Right ventricle myocardium superior (tissue), 1 donor: ENCODE results near the gene DOLPP1. TPM values are rescaled to one million over a fixed set of nuclear protein-coding genes. Genes with fewer than 3 reads are reported as not detected.

ENCODE experiments used
- ATAC-seq: fragments of 200-7000 bp; cut with Tn5 transposase; one replicate; pipeline ENCODE4 v1.9.1; 2020; ENCODE audit warnings: mild to moderate bottlenecking; ENCODE audit not compliant: poor library complexity
- DNase-seq: peaks from one replicate; pipeline ENCODE4 v3.0.0-alpha.2; 2020
- intact Hi-C: fragments of 100-400 bp; cut with DNase I; formaldehyde crosslinking; loops from one replicate; pipeline ENCODE4 v1.11.2; 2022
- total RNA-seq: library from RNA; stranded (reverse); fragmentation: NEBNext Ultra II Directional; extraction: Animal tissue kit (Norgen Biotek cat#: 25700); gene quantifications from one replicate; pipeline ENCODE4 v1.2.1, GENCODE V29; 2021
- donor health status: DM: no; HTN: yes; CAD: no; lungs with severe emphysema.

The DOLPP1 gene
- total RNA-seq, 1 donor from 2014 or later = 4.4 TPM

GRCh38 chr9:129059796-129060785 lies 20.8 kb upstream of the DOLPP1 start:
- ATAC-seq = no peak
- intact Hi-C loops = no loop called here
- DNase-seq = no peak

- ATAC-seq (no peak), DNase-seq (no peak)
- intact Hi-C loops = no loop called here
Observed at GRCh38 chr9:129060991-129061390, 19.9 kb upstream of the DOLPP1 start.

GRCh38 chr9:129063061-129063460 lies 17.9 kb upstream of the DOLPP1 start:
- no peak for DNase-seq
- ATAC-seq = no peak
- intact Hi-C loops = no loop called here

- intact Hi-C loops = no loop called here
- DNase-seq (no peak), ATAC-seq (no peak)
Observed at GRCh38 chr9:129064499-129064908, 16.4 kb upstream of the DOLPP1 start.

- intact Hi-C loops = no loop called here
- ATAC-seq (no peak), DNase-seq (no peak)
Observed at GRCh38 chr9:129068110-129068509, 12.8 kb upstream of the DOLPP1 start.

GRCh38 chr9:129068990-129069861 lies 11.7 kb upstream of the DOLPP1 start:
- intact Hi-C loops = no loop called here

GRCh38 chr9:129069862-129070641 lies 10.9 kb upstream of the DOLPP1 start:
- ATAC-seq = peak; percentile 4
- intact Hi-C loops = no loop called here
- DNase-seq = no peak

More at GRCh38 chr9:129068990-129069861, 11.7 kb upstream of the DOLPP1 start:
- peak; percentile 95 for ATAC-seq
- peak; percentile 88 for DNase-seq

- no peak for DNase-seq
- ATAC-seq = no peak
- intact Hi-C loops = no loop called here
Observed at GRCh38 chr9:129070696-129071525, 10.0 kb upstream of the DOLPP1 start.

GRCh38 chr9:129071526-129072126 lies 9.3 kb upstream of the DOLPP1 start:
- no peak for ATAC-seq
- intact Hi-C loops = no loop called here
- DNase-seq = no peak

- intact Hi-C loops = no loop called here
- ATAC-seq = no peak
- DNase-seq = no peak
Observed at GRCh38 chr9:129072171-129072570, 8.7 kb upstream of the DOLPP1 start.

GRCh38 chr9:129073404-129073803 lies 7.5 kb upstream of the DOLPP1 start:
- DNase-seq (no peak), ATAC-seq (no peak)
- intact Hi-C loops = no loop called here

GRCh38 chr9:129074106-129074505 lies 6.8 kb upstream of the DOLPP1 start:
- ATAC-seq = no peak
- intact Hi-C loops = no loop called here
- no peak for DNase-seq

- intact Hi-C loops = no loop called here
- no peak for DNase-seq
- no peak for ATAC-seq
Observed at GRCh38 chr9:129075996-129076639, 4.8 kb upstream of the DOLPP1 start.

- intact Hi-C loops = no loop called here
- DNase-seq = no peak
- ATAC-seq = no peak
Observed at GRCh38 chr9:129076640-129077037, 4.3 kb upstream of the DOLPP1 start.

GRCh38 chr9:129077236-129077635 lies 3.7 kb upstream of the DOLPP1 start:
- ATAC-seq = no peak
- intact Hi-C loops = no loop called here
- DNase-seq = no peak

GRCh38 chr9:129078691-129079503 lies 2.0 kb upstream of the DOLPP1 start:
- intact Hi-C loops = no loop called here
- DNase-seq (no peak), ATAC-seq (no peak)
